ENCODE data around the gene NIPAL1.

NIPAL1 gene

DNA sequence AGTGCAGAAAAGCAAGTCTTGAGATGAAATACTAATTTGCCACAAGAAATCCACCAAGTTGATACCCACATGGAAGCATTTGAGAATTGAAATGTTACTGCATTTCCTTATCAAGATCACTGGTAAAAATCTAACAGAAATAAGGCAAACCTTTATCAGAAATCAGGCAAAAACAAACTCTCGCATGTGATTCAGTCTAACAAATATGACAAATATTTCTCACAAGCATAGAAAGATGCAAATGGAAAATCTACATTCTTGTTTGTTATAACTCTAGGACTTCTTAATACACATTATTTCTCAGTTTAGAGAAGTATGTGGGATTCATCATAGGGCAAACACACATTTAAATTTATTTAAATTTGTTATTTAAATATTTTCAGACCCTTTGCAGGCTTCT is 64.6 kb downstream of the NIPAL1 start:
- Histone ChIP-seq H3K36me3 (no peaks in the 10 kb centered on the region), H3K27ac (no peak overlapping the region), H3K4me3 (ENCODE audit: low read depth in 1 of 2, low read length in 1 of 2) (no peak overlapping the region), H3K27me3 (no peaks in the 10 kb centered on the region), H3K4me1 (ENCODE audit: control insufficient read depth in 1 of 2, insufficient read depth in 1 of 2, low read depth in 1 of 2, low read length in 1 of 2) (no peaks in the 10 kb centered on the region), H3K9me3 (no peaks in the 10 kb centered on the region)
- TF ChIP-seq, protein P1, sequence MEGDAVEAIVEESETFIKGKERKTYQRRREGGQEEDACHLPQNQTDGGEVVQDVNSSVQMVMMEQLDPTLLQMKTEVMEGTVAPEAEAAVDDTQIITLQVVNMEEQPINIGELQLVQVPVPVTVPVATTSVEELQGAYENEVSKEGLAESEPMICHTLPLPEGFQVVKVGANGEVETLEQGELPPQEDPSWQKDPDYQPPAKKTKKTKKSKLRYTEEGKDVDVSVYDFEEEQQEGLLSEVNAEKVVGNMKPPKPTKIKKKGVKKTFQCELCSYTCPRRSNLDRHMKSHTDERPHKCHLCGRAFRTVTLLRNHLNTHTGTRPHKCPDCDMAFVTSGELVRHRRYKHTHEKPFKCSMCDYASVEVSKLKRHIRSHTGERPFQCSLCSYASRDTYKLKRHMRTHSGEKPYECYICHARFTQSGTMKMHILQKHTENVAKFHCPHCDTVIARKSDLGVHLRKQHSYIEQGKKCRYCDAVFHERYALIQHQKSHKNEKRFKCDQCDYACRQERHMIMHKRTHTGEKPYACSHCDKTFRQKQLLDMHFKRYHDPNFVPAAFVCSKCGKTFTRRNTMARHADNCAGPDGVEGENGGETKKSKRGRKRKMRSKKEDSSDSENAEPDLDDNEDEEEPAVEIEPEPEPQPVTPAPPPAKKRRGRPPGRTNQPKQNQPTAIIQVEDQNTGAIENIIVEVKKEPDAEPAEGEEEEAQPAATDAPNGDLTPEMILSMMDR (IDR thresholded peaks at IDR 0.05) = no peak

DNA sequence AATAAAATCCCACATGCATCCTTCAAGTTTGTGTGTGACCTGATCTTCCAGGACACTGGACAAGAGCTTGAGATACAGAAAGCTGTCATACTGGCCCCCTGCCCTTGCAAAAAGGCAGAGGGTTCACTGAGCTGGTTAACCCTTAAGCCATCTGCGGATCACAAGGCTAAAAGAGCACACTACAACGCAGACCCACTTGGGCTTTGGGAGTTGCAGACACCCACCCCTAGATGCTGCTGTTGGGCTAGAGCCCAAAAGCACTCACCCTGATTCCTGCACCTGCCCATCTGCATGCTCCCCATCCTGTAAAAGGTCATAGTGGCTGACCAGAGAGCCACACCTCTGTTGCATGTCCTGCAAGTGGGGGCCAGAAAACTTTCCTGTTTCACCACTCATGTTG is 66.4 kb downstream of the NIPAL1 start:
- H3K27ac ChIP-seq = no peak overlapping the region
- H3K9me3 ChIP-seq = no peaks in the 10 kb centered on the region
- no peaks in the 10 kb centered on the region for H3K4me1 ChIP-seq (ENCODE audit: control insufficient read depth in 1 of 2, insufficient read depth in 1 of 2, low read depth in 1 of 2, low read length in 1 of 2)
- no peaks in the 10 kb centered on the region for H3K36me3 ChIP-seq
- TF ChIP-seq, protein P1 (IDR thresholded peaks at IDR 0.05) = no peak
- no peak overlapping the region for H3K4me3 ChIP-seq (ENCODE audit: low read depth in 1 of 2, low read length in 1 of 2)
- H3K27me3 ChIP-seq = no peaks in the 10 kb centered on the region

DNA sequence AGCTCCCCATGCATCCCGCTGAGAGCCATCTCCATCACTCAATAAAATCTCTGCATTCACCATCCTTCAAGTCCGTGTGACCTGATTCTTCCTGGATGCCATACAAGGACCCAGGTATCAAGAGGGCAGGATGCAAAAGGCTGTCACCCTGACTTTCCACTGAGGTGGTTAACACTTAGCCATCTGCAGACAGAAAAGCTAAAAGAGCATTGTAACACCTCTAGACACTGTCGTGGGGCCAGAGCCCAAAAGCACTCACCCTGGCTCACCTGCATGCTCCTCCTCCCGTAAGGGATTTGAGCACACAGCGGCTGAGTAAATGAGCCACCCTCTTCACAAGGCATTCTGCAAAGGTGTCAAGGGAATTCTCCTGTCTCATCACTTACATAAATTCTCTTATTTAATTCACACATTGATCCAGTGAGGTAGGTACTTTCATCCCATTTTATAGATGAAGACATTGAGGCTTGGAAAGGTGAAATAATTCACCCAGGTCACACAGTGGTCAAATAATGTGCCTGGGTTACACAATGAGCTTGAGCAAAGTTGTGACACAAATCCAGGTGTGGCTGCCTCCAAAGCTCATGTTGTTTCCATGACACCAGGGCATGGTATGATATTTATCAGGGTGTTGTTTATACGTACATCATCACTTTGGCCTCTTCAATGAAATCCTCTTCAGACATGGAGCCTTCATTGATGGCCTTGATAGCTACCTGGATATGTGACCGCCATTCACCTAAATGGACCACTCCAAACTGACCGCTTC is 69.4 kb downstream of the NIPAL1 start:
- no peaks in the 10 kb centered on the region for H3K27me3 ChIP-seq
- no peaks in the 10 kb centered on the region for H3K4me1 ChIP-seq (ENCODE audit: control insufficient read depth in 1 of 2, insufficient read depth in 1 of 2, low read depth in 1 of 2, low read length in 1 of 2)
- no peaks in the 10 kb centered on the region for H3K36me3 ChIP-seq
- no peak overlapping the region for H3K4me3 ChIP-seq (ENCODE audit: low read depth in 1 of 2, low read length in 1 of 2)
- TF ChIP-seq, protein P1 (IDR thresholded peaks at IDR 0.05) = no peak
- H3K27ac ChIP-seq = no peak overlapping the region
- no peaks in the 10 kb centered on the region for H3K9me3 ChIP-seq
